ENCODE measurements around the gene CDX1.

The CDX1 gene

GRCh38 chr5:150166037-150166649 is 435 bp upstream of the CDX1 start:
- no peak for DNase-seq (ENCODE audit: low read depth, low spot score)

GRCh38 chr5:150167512-150167850 is 903 bp downstream of the CDX1 start:
- in situ Hi-C loops (cut with HindIII; ENCODE audit: low sequenced_read_pairs): no loop called here
- no peak overlapping the region for H3K4me3 ChIP-seq (ENCODE audit: low read depth, low read length)
- no peak for DNase-seq (ENCODE audit: low read depth, low spot score)
- no peak for TF ChIP-seq CTCF (IDR thresholded peaks at IDR 0.05; ENCODE audit: low read depth, low read length)

More at GRCh38 chr5:150166037-150166649, 435 bp upstream of the CDX1 start:
- no peak overlapping the region for H3K4me3 ChIP-seq (ENCODE audit: low read depth, low read length)
- TF ChIP-seq CTCF (IDR thresholded peaks at IDR 0.05; ENCODE audit: low read depth, low read length): no peak
- in situ Hi-C loops (cut with HindIII; ENCODE audit: low sequenced_read_pairs): no loop called here

- H3K4me3 ChIP-seq (ENCODE audit: low read depth, low read length): no peak overlapping the region
- TF ChIP-seq CTCF (IDR thresholded peaks at IDR 0.05; ENCODE audit: low read depth, low read length): peak; percentile 21
- DNase-seq (ENCODE audit: low read depth, low spot score): no peak
- in situ Hi-C loops (cut with HindIII; ENCODE audit: low sequenced_read_pairs): no loop called here
Measured at GRCh38 chr5:150167908-150168307, 1.3 kb downstream of the CDX1 start.

- no peak overlapping the region for H3K4me3 ChIP-seq (ENCODE audit: low read depth, low read length)
- no peak for TF ChIP-seq CTCF (IDR thresholded peaks at IDR 0.05; ENCODE audit: low read depth, low read length)
- no peak for DNase-seq (ENCODE audit: low read depth, low spot score)
- in situ Hi-C loops (cut with HindIII; ENCODE audit: low sequenced_read_pairs): no loop called here
Measured at GRCh38 chr5:150168864-150169263, 2.3 kb downstream of the CDX1 start.

- DNase-seq (ENCODE audit: low read depth, low spot score): no peak
- in situ Hi-C loops (cut with HindIII; ENCODE audit: low sequenced_read_pairs): no loop called here
- H3K4me3 ChIP-seq (ENCODE audit: low read depth, low read length): no peak overlapping the region
- TF ChIP-seq CTCF (IDR thresholded peaks at IDR 0.05; ENCODE audit: low read depth, low read length): no peak
Measured at GRCh38 chr5:150172145-150172544, 5.6 kb downstream of the CDX1 start.

GRCh38 chr5:150172556-150172955 is 6.0 kb downstream of the CDX1 start:
- in situ Hi-C loops (cut with HindIII; ENCODE audit: low sequenced_read_pairs): no loop called here
- TF ChIP-seq CTCF (IDR thresholded peaks at IDR 0.05; ENCODE audit: low read depth, low read length): no peak
- no peak for DNase-seq (ENCODE audit: low read depth, low spot score)
- no peak overlapping the region for H3K4me3 ChIP-seq (ENCODE audit: low read depth, low read length)

GRCh38 chr5:150173161-150173560 is 6.6 kb downstream of the CDX1 start:
- H3K4me3 ChIP-seq (ENCODE audit: low read depth, low read length): no peak overlapping the region
- in situ Hi-C loops (cut with HindIII; ENCODE audit: low sequenced_read_pairs): no loop called here
- DNase-seq (ENCODE audit: low read depth, low spot score): no peak
- no peak for TF ChIP-seq CTCF (IDR thresholded peaks at IDR 0.05; ENCODE audit: low read depth, low read length)
